ENCODE results near the gene GYG2.

The GYG2 gene

DNA sequence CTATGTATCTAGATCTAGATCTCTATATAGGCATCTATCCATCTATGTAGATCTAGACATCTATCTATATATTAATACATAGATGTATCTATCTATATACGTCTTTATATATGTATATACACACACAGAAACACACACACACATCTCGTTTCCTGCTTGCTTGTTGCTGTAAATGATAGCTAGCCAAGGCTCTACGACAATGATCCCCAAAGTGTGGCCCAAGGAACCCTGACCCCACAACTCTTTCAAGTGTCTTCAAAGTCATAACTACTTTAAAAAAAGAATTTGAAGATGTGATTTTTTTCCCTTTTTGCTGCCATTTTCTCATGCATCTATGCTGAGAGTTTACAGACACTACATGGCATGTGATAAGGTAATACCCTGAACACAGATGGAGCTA, 28.8 kb downstream of the GYG2 start:
- Histone ChIP-seq H3K27me3 (replicated peaks; ENCODE audit: control insufficient read depth, insufficient read depth, low read length) (no peaks in the 10 kb centered on the region), H3K36me3 (ENCODE audit: control insufficient read depth, insufficient read depth, low read length) (no peaks in the 10 kb centered on the region), H3K4me3 (replicated peaks; ENCODE audit: low read depth, low read length) (no peak overlapping the region)
- DNase-seq (ENCODE audit: extremely low read depth, insufficient read length), result no peak
- TF ChIP-seq, protein P1, sequence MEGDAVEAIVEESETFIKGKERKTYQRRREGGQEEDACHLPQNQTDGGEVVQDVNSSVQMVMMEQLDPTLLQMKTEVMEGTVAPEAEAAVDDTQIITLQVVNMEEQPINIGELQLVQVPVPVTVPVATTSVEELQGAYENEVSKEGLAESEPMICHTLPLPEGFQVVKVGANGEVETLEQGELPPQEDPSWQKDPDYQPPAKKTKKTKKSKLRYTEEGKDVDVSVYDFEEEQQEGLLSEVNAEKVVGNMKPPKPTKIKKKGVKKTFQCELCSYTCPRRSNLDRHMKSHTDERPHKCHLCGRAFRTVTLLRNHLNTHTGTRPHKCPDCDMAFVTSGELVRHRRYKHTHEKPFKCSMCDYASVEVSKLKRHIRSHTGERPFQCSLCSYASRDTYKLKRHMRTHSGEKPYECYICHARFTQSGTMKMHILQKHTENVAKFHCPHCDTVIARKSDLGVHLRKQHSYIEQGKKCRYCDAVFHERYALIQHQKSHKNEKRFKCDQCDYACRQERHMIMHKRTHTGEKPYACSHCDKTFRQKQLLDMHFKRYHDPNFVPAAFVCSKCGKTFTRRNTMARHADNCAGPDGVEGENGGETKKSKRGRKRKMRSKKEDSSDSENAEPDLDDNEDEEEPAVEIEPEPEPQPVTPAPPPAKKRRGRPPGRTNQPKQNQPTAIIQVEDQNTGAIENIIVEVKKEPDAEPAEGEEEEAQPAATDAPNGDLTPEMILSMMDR (IDR thresholded peaks at IDR 0.05; ENCODE audit: insufficient read depth, low read length, poor library complexity, severe bottlenecking), result no peak

DNA sequence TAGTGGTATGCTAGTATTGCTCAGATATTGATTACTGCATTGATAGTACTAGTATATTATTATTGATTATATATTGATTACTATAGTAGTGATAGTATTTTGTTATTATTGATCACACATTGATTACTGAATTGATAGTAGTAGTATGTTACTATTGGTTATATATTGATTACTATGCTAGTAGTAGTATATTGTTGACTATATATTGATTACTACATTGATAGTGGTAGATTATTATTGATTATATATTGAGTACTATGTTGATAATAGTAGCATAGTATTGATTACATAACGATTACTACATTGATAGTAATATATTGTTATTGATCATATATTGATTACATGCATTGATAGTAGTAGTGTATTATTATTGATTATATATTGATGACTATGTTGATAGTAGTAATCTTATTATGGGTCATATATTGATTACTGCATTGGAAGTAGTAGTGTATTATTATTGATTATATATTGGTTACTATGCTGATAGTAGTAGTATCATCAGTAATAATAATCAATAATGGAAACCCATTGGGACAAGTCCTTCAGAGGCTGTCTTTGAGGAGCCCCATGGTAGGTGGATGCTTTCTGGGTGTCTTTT, 30.6 kb downstream of the GYG2 start:
- no peaks in the 10 kb centered on the region for H3K36me3 ChIP-seq (ENCODE audit: control insufficient read depth, insufficient read depth, low read length)
- no peak overlapping the region for H3K4me3 ChIP-seq (replicated peaks; ENCODE audit: low read depth, low read length)
- H3K27me3 ChIP-seq (replicated peaks; ENCODE audit: control insufficient read depth, insufficient read depth, low read length), result no peaks in the 10 kb centered on the region
- TF ChIP-seq, protein P1 (IDR thresholded peaks at IDR 0.05; ENCODE audit: insufficient read depth, low read length, poor library complexity, severe bottlenecking), result no peak
- no peak for DNase-seq (ENCODE audit: extremely low read depth, insufficient read length)

DNA sequence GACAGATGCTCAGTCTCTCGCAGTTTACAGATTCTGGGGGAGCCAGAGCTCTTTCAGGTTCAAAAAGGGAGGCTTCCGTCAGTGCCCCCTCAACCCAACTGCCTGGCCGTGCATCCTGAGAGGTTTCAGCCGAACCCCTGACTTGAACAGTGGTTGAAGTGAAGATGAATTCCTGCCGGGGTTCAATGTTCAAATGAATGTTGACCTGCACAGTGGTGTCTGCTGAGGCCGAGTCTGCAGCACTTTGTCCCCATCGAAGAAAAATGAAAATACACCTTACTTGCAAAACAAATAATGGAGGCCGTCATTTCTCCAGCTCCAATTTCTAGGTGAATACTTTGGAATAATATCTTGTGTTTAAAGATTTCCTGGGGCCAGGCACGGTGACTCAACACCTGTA, 33.7 kb downstream of the GYG2 start:
- Histone ChIP-seq H3K36me3 (ENCODE audit: control insufficient read depth, insufficient read depth, low read length) (no peaks in the 10 kb centered on the region), H3K4me3 (replicated peaks; ENCODE audit: low read depth, low read length) (no peak overlapping the region), H3K27me3 (replicated peaks; ENCODE audit: control insufficient read depth, insufficient read depth, low read length) (no peaks in the 10 kb centered on the region)
- TF ChIP-seq, protein P1 (IDR thresholded peaks at IDR 0.05; ENCODE audit: insufficient read depth, low read length, poor library complexity, severe bottlenecking), result no peak
- no peak for DNase-seq (ENCODE audit: extremely low read depth, insufficient read length)

DNA sequence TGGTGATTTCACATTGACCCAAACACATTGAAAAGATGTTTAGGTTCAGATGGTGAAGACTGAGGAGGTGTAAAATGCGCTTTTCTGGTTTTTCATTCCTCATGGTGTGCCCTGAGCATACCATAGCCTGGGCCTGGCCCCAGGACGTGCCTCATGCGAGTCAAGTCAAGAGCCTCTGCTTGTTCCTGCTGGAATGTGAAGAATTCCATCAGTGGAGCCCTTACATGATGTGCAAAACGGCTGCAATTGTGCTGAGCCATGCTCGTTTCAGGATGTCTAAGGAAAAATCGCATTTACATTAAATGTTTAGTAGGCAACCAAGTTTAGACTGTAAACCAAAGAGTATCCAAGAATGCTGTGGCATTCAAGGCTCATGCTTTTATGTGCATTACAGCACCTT, 34.9 kb downstream of the GYG2 start:
- DNase-seq (ENCODE audit: extremely low read depth, insufficient read length), result no peak
- no peaks in the 10 kb centered on the region for H3K27me3 ChIP-seq (replicated peaks; ENCODE audit: control insufficient read depth, insufficient read depth, low read length)
- no peaks in the 10 kb centered on the region for H3K36me3 ChIP-seq (ENCODE audit: control insufficient read depth, insufficient read depth, low read length)
- TF ChIP-seq, protein P1 (IDR thresholded peaks at IDR 0.05; ENCODE audit: insufficient read depth, low read length, poor library complexity, severe bottlenecking), result no peak
- H3K4me3 ChIP-seq (replicated peaks; ENCODE audit: low read depth, low read length), result no peak overlapping the region

DNA sequence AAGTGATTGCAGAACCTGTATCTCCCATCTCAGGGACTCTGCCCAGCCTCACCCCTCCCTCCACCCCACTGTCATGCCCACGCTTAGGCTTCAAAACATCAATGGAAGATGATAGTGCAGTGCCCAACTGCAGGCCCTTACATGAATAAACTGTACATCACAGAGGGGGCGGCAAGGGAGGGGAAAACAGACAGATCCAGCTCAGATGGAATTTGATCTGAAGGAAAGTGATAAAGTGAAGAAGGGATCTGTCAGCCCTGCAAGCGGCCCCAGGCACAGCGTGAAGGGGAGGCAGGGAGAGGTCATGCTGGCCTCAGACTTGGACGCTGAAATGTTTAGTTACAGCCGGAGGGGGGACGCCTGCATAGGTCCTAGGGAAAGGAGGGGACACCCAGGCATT, 38.5 kb downstream of the GYG2 start:
- DNase-seq (ENCODE audit: extremely low read depth, insufficient read length), result no peak
- H3K27me3 ChIP-seq (replicated peaks; ENCODE audit: control insufficient read depth, insufficient read depth, low read length), result no peaks in the 10 kb centered on the region
- TF ChIP-seq, protein P1 (IDR thresholded peaks at IDR 0.05; ENCODE audit: insufficient read depth, low read length, poor library complexity, severe bottlenecking), result no peak
- H3K4me3 ChIP-seq (replicated peaks; ENCODE audit: low read depth, low read length), result no peak overlapping the region
- no peaks in the 10 kb centered on the region for H3K36me3 ChIP-seq (ENCODE audit: control insufficient read depth, insufficient read depth, low read length)

DNA sequence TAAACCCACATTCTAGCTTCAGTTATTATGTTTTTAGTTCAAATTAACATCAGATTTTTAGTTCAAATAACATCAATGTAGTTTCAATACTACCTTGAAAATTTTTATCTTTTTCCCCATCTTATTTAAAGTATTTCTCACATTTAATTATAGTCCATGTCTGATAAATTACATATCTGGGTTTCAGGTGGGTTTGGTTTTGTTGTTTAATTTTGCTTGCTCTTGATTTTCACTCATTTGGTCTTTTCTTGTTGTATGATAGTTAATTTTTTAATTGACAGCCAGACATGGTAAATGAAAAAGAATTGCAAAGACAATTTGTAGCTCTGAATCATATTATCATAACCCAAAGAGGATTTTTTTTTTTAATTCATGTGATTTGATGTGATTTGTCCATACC, 41.9 kb downstream of the GYG2 start:
- TF ChIP-seq, protein P1 (IDR thresholded peaks at IDR 0.05; ENCODE audit: insufficient read depth, low read length, poor library complexity, severe bottlenecking), result no peak
- no peak for DNase-seq (ENCODE audit: extremely low read depth, insufficient read length)

More for the DNA sequence above, 41.9 kb downstream of the GYG2 start:
- no peaks in the 10 kb centered on the region for H3K27me3 ChIP-seq (replicated peaks; ENCODE audit: control insufficient read depth, insufficient read depth, low read length)
- no peak overlapping the region for H3K4me3 ChIP-seq (replicated peaks; ENCODE audit: low read depth, low read length)
- no peaks in the 10 kb centered on the region for H3K36me3 ChIP-seq (ENCODE audit: control insufficient read depth, insufficient read depth, low read length)
